GM12878 (cell line): Measurements from ENCODE around the gene DNMT3A. TPM values are rescaled to one million over a fixed set of nuclear protein-coding genes. Genes with fewer than 3 reads are reported as not detected.

Experiments used
- ATAC-seq: fragments of 200-7000 bp; cut with Tn5 transposase; 3 replicates; pipeline ENCODE4 v1.9.1; 2020; ENCODE audit warnings: mild to moderate bottlenecking, moderate library complexity
- BruUV-seq: library from RNA; stranded (reverse); fragments of 400-500 nt; replicated peaks from 2 replicates; lab custom pipeline; 2021; lab: Mats Ljungman, UMichigan
- CTCF ChIA-PET: fragments of 300-600 bp; sonication (Branson Sonifier 250); formaldehyde crosslinking; extraction: SDS; loops from one replicate; lab custom pipeline; 2021; ENCODE audit warnings: inconsistent platforms; lab: Yijun Ruan, JAX
- POLR2A ChIA-PET: fragments of 350-600 bp; formaldehyde crosslinking; extraction: SDS; loops from one replicate; lab custom pipeline; 2021; ENCODE audit warnings: inconsistent platforms; lab: Charles Lee
- RAD21 ChIA-PET: fragments of 300-600 bp; sonication (Branson Sonifier 250); formaldehyde crosslinking; loops from one replicate; lab custom pipeline; 2023; ENCODE audit warnings: antibody characterized with exemption; ENCODE audit not compliant: unreplicated experiment; lab: Charles Lee
- SMC1A ChIA-PET: fragments of 300-600 bp; sonication (Branson Sonifier 250); formaldehyde crosslinking; loops from one replicate; lab custom pipeline; 2023; ENCODE audit not compliant: unreplicated experiment, uncharacterized antibody; lab: Charles Lee
- DNase-seq: peaks from one replicate; pipeline ENCODE4 v3.0.0-alpha.2; 2011; ENCODE audit warnings: low read depth, low spot score
- FAIRE-seq: peaks from 3 replicates; lab custom pipeline; 2011; peaks lifted over from hg19 to GRCh38; lab: Jason Lieb, UNC
- H2AFZ ChIP-seq: 2 replicates; pipeline ENCODE4 v1.6.0; 2011; ENCODE audit warnings: low read depth, low read length, control low read depth; ENCODE audit not compliant: control insufficient read depth
- H3K27ac ChIP-seq: 2 replicates; pipeline ENCODE4 v1.5.1; 2011; ENCODE audit warnings: control low read depth; ENCODE audit not compliant: control insufficient read depth, insufficient read depth
- H3K27me3 ChIP-seq, 2 experiments: replicated peaks in 1 of 2; 2 replicates each; pipeline versions ENCODE4 v1.6.0 to v1.6.1; 2011; ENCODE audit warnings: low read length in 1 of 2; ENCODE audit not compliant: control insufficient read depth in 2 of 2, insufficient read depth in 2 of 2
- H3K36me3 ChIP-seq, 2 experiments: 2 replicates each; pipeline ENCODE4 v1.5.1; 2011; ENCODE audit warnings: low read length in 1 of 2; ENCODE audit not compliant: control insufficient read depth in 2 of 2, insufficient read depth in 2 of 2
- H3K4me1 ChIP-seq: 2 replicates; pipeline ENCODE4 v1.6.1; 2011; ENCODE audit warnings: mild to moderate bottlenecking, low read length, moderate library complexity, mixed read lengths; ENCODE audit not compliant: control insufficient read depth, insufficient read depth
- H3K4me2 ChIP-seq: 2 replicates; pipeline ENCODE4 v1.6.0; 2011; ENCODE audit warnings: control low read depth; ENCODE audit not compliant: control insufficient read depth, insufficient read depth
- H3K4me3 ChIP-seq: fragments of 200-600 bp; sonication (generic); 2 replicates; pipeline ENCODE4 v1.5.1; 2016
- H3K79me2 ChIP-seq: 2 replicates; pipeline ENCODE4 v1.6.0; 2011; ENCODE audit warnings: low read length; ENCODE audit not compliant: control insufficient read depth, insufficient read depth
- H3K9ac ChIP-seq: 2 replicates; pipeline ENCODE4 v1.8.0; 2011; ENCODE audit warnings: low read length, control low read depth, mixed read lengths; ENCODE audit not compliant: control insufficient read depth, insufficient read depth
- H3K9me3 ChIP-seq: replicated peaks from 3 replicates; pipeline ENCODE4 v1.5.1; 2011; ENCODE audit warnings: mild to moderate bottlenecking, low read length; ENCODE audit not compliant: control insufficient read depth, insufficient read depth
- H4K20me1 ChIP-seq: 2 replicates; pipeline ENCODE4 v1.6.0; 2011; ENCODE audit not compliant: control insufficient read depth, insufficient read depth
- BHLHE40 ChIP-seq, 2 experiments: fragments of 450-650 bp in 1 of 2; IDR thresholded peaks; 2 replicates each; pipeline ENCODE4 v1.6.1; 2011 to 2017; ENCODE audit warnings: low read depth in 2 of 2, borderline replicate concordance in 1 of 2, improper control_type of control experiment in 1 of 2, low read length in 1 of 2, mild to moderate bottlenecking in 1 of 2
- CBFB ChIP-seq: IDR thresholded peaks from 2 replicates; pipeline ENCODE4 v1.6.1; 2016; ENCODE audit warnings: antibody characterized with exemption, low read depth
- CBX3 ChIP-seq: fragments of 200-600 bp; sonication (generic); IDR thresholded peaks from 2 replicates; pipeline ENCODE4 v1.6.1; 2016; ENCODE audit warnings: low read depth, borderline replicate concordance
- CBX5 ChIP-seq: sonication (generic); IDR thresholded peaks from 2 replicates; pipeline ENCODE4 v1.6.1; 2016; ENCODE audit warnings: low read depth, moderate library complexity, mild to moderate bottlenecking, inconsistent platforms
- CHD1 ChIP-seq: IDR thresholded peaks from 2 replicates; pipeline ENCODE4 v1.6.1; 2012; ENCODE audit warnings: low read depth, low read length, improper control_type of control experiment
- DPF2 ChIP-seq: fragments of 450-650 bp; IDR thresholded peaks from 2 replicates; pipeline ENCODE4 v1.6.1; 2017; ENCODE audit warnings: mild to moderate bottlenecking
- EED ChIP-seq: sonication (generic); IDR thresholded peaks from 2 replicates; pipeline ENCODE4 v1.6.1; 2016; ENCODE audit warnings: antibody characterized with exemption, low read depth
- EZH2 ChIP-seq: IDR thresholded peaks from 2 replicates; pipeline ENCODE4 v1.6.1; 2012; ENCODE audit warnings: low read depth, mild to moderate bottlenecking, control low read depth, inconsistent platforms, low read length, borderline replicate concordance; ENCODE audit not compliant: control insufficient read depth
- IKZF1 ChIP-seq: fragments of 450-650 bp; conservative IDR thresholded peaks from 2 replicates; pipeline ENCODE4 v1.6.1; 2017; ENCODE audit warnings: antibody characterized with exemption, mild to moderate bottlenecking
- JUND ChIP-seq: IDR thresholded peaks from 2 replicates; pipeline ENCODE4 v1.6.1; 2012; ENCODE audit warnings: low read depth, mild to moderate bottlenecking, low read length, improper control_type of control experiment, moderate library complexity
- LARP7 ChIP-seq: fragments of 450-650 bp; IDR thresholded peaks from 2 replicates; pipeline ENCODE4 v1.6.1; 2017; ENCODE audit warnings: mild to moderate bottlenecking
- MEF2A ChIP-seq: IDR thresholded peaks from 2 replicates; pipeline ENCODE4 v1.6.1; 2011; ENCODE audit warnings: low read depth, mild to moderate bottlenecking, low read length, moderate library complexity; ENCODE audit not compliant: insufficient read depth
- MEF2B ChIP-seq: fragments of 450-650 bp; IDR thresholded peaks from 2 replicates; pipeline ENCODE4 v1.6.1; 2018; ENCODE audit warnings: mild to moderate bottlenecking, moderate library complexity; ENCODE audit not compliant: partially characterized antibody, poor library complexity, severe bottlenecking
- NR2C2 ChIP-seq: IDR thresholded peaks from 2 replicates; pipeline ENCODE4 v1.6.1; 2011; ENCODE audit warnings: borderline replicate concordance, low read depth; ENCODE audit not compliant: control insufficient read depth, insufficient read length
- PAX8 ChIP-seq: fragments of 450-650 bp; IDR thresholded peaks from 2 replicates; pipeline ENCODE4 v1.6.1; 2017; ENCODE audit warnings: mild to moderate bottlenecking, moderate library complexity
- POLR2AphosphoS5 ChIP-seq: IDR thresholded peaks from 2 replicates; pipeline ENCODE4 v1.6.1; 2011; ENCODE audit warnings: mild to moderate bottlenecking, low read length, inconsistent platforms
- RB1 ChIP-seq: fragments of 450-650 bp; formaldehyde crosslinking; IDR thresholded peaks from 2 replicates; pipeline ENCODE4 v1.6.1; 2017; ENCODE audit warnings: mild to moderate bottlenecking, borderline replicate concordance
- SMC3 ChIP-seq: IDR thresholded peaks from 2 replicates; pipeline ENCODE4 v1.6.1; 2011; ENCODE audit warnings: low read length, improper control_type of control experiment, borderline replicate concordance
- SP1 ChIP-seq: IDR thresholded peaks from one replicate; pipeline ENCODE4 v1.6.1; 2011; ENCODE audit warnings: low read depth, low read length
- SPI1 ChIP-seq: IDR thresholded peaks from 2 replicates; pipeline ENCODE4 v1.6.1; 2011; ENCODE audit warnings: low read depth, mild to moderate bottlenecking, low read length, moderate library complexity, borderline replicate concordance; ENCODE audit not compliant: insufficient read depth
- STAT1 ChIP-seq: fragments of 450-650 bp; conservative IDR thresholded peaks from 2 replicates; pipeline ENCODE4 v1.6.1; 2014; ENCODE audit warnings: antibody characterized with exemption, mild to moderate bottlenecking
- WRNIP1 ChIP-seq: IDR thresholded peaks from 2 replicates; pipeline ENCODE4 v1.6.1; 2011; ENCODE audit warnings: low read depth, low read length, improper control_type of control experiment, borderline replicate concordance
- ZNF207 ChIP-seq: fragments of 450-650 bp; IDR thresholded peaks from 2 replicates; pipeline ENCODE4 v1.6.1; 2014; ENCODE audit warnings: antibody characterized with exemption, mild to moderate bottlenecking, borderline replicate concordance
- WGBS: methylation state at CpG from one replicate; pipeline ENCODE4 v1.1.6; 2016; ENCODE audit warnings: low lambda C conversion rate; ENCODE audit not compliant: insufficient replicate concordance, insufficient coverage; ENCODE audit errors: missing lambda C conversion rate; 5-methylcytosine and 5-hydroxymethylcytosine counted together
- in situ Hi-C: fragments of 300-500 bp; cut with MboI; formaldehyde crosslinking; loops from 9 replicates; pipeline ENCODE4 v1.14.3; 2018; ENCODE audit warnings: mixed read lengths
- intact Hi-C: fragments of 100-400 bp; cut with micrococcal nuclease; formaldehyde crosslinking; loops from one replicate; pipeline ENCODE4 v1.14.2; 2022; ENCODE audit not compliant: unreplicated experiment
- polyA plus RNA-seq, 11 experiments: library from polyadenylated mRNA; depleted of rRNA in 4 of 11; unstranded in 6 of 11; stranded (reverse) in 5 of 11; fragments of >200 nt; fragmentation: Nextera tagmentation in 4 of 11; fragmentation: Illumina TruSeq in 1 of 11; extraction: Ambion mirVana in 4 of 11; extraction: Trizol in 1 of 11; gene quantifications; 1 replicate in 1 of 11; 2 replicates in 10 of 11; pipeline versions ENCODE4 v1.2.1 to v1.2.3, GENCODE V29; 2011 to 2016; ENCODE audit warnings: inconsistent platforms in 2 of 11, missing spikeins in 2 of 11, low read depth in 1 of 11
- total RNA-seq, 4 experiments: library from RNA; depleted of rRNA in 3 of 4; stranded (reverse); fragments of >200 nt in 3 of 4; fragmentation: Illumina TruSeq in 1 of 4; extraction: Trizol in 1 of 4; gene quantifications; 2 replicates each; pipeline versions ENCODE4 v1.2.1 to v1.2.3, GENCODE V29; 2013 to 2021
- TF ChIP-seq, protein P1 (sequence below): fragments of 450-650 bp; IDR thresholded peaks from 2 replicates; pipeline ENCODE4 v1.6.1; 2014; ENCODE audit warnings: mild to moderate bottlenecking
- TF ChIP-seq, protein P2 (sequence below): IDR thresholded peaks from 2 replicates; pipeline ENCODE4 v1.6.1; 2011; ENCODE audit warnings: borderline replicate concordance, low read depth, mild to moderate bottlenecking, moderate library complexity, mixed read lengths, low read length; ENCODE audit not compliant: insufficient read depth; ENCODE audit errors: extremely low read length

Gene DNMT3A
- total and polyA plus RNA-seq, 10 of the 15 experiments (the other 5 are each of a cell fraction or from before 2014, with no cell fraction given): 7.4 to 51.6 (median 17.4) TPM

DNA sequence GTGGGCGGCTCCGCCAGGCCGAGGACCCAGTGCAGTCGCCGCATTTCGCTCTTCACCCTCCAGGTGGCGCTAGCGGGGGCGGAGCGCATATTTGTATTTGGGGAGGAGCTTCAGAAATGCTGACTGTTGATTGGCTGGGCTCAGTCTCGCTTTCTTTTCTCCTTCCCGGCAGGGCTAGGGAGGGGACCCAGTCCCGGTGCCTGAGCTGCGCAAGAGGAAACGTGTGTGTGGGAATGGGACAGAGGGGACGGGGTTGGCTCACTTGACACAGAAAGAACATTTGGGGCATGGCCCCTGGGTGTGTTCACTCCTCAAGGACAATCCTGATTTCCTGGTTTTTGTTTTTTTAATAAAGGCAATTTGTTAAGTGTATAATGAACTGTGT, 20.3 kb upstream of the DNMT3A start:
- peak; percentile 88 for DNase-seq
- BruUV-seq: no TSS peak
- ChIA-PET SMC1A (interaction anchor here (0.8 to 3.1 kb wide), 35 partner anchors 8 to 240 kb away, joined by 3 to 39 read pairs (median 5); partner anchors contain the start of gene DNMT3A), CTCF (interaction anchor here (0.7 to 8.6 kb wide), 56 partner anchors 9 to 434 kb away, joined by 3 to 126 read pairs (median 5); partner anchors contain the start of genes DNMT3A, DTNB and POMC), POLR2A (interaction anchor here (0.7 to 3.2 kb wide), 32 partner anchors 9 to 569 kb away, joined by 3 to 40 read pairs (median 5); no protein-coding TSS in a partner anchor), RAD21 (interaction anchor here (0.8 to 2.6 kb wide), 31 partner anchors 9 to 387 kb away, joined by 3 to 59 read pairs (median 6); no protein-coding TSS in a partner anchor)
- no peaks in the 10 kb centered on the region for H4K20me1 ChIP-seq
- no peaks in the 10 kb centered on the region for H3K9me3 ChIP-seq
- peak; percentile 99 for FAIRE-seq
- 3% methylated on average over 16 of the region's 16 CpGs for WGBS
- H3K27me3 ChIP-seq: no peaks in the 10 kb centered on the region
- H3K4me2 ChIP-seq: peak overlapping the region; percentile 97
- in situ Hi-C loops (no loop called here), intact Hi-C loops (loop anchor here (1.0 to 2.0 kb wide), 5 partner anchors 15 to 205 kb away; no protein-coding TSS in a partner anchor)
- H3K79me2 ChIP-seq: no peaks in the 10 kb centered on the region
- H3K4me3 ChIP-seq: peak overlapping the region; percentile 72
- H3K9ac ChIP-seq: peak overlapping the region; percentile 69
- H3K27ac ChIP-seq: peak overlapping the region; percentile 84
- peaks cover 13% of the 10 kb centered on the region for H3K4me1 ChIP-seq
- H2AFZ ChIP-seq: peak overlapping the region; percentile 75; the same call in 1 of the 2 replicates
- no peaks in the 10 kb centered on the region for H3K36me3 ChIP-seq
- ATAC-seq: peak; percentile 92
- TF ChIP-seq BHLHE40 (IDR thresholded peaks at IDR 0.05; ENCODE audit: borderline replicate concordance in 1 of 2, low read depth in 2 of 2, low read length in 1 of 2) (peak; percentile 27 to 67; a peak in 2 of 4 replicates), IKZF1 (no peak), RB1 (no peak), CBX5 (peak; percentile 25; the same call in 1 of the 2 replicates), NR2C2 (no peak), LARP7 (no peak), WRNIP1 (no peak), CHD1 (no peak), JUND (no peak), EZH2 (no peak), DPF2 (no peak), CBX3 (no peak), ZNF207 (0 out of 2 replicates have a peak, but pooled peaks have one; percentile 41), PAX8 (no peak), MEF2A (no peak), MEF2B (no peak), EED (peak; percentile 14; the same call in 1 of the 2 replicates), POLR2AphosphoS5 (peak; percentile 97), CBFB (0 out of 2 replicates have a peak, but pooled peaks have one; percentile 48), SPI1 (no peak), SMC3 (peak; percentile 67), SP1 (peak; percentile 88), STAT1 (no peak)
- TF ChIP-seq, protein P1, sequence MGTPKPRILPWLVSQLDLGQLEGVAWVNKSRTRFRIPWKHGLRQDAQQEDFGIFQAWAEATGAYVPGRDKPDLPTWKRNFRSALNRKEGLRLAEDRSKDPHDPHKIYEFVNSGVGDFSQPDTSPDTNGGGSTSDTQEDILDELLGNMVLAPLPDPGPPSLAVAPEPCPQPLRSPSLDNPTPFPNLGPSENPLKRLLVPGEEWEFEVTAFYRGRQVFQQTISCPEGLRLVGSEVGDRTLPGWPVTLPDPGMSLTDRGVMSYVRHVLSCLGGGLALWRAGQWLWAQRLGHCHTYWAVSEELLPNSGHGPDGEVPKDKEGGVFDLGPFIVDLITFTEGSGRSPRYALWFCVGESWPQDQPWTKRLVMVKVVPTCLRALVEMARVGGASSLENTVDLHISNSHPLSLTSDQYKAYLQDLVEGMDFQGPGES: no peak
- TF ChIP-seq, protein P2, sequence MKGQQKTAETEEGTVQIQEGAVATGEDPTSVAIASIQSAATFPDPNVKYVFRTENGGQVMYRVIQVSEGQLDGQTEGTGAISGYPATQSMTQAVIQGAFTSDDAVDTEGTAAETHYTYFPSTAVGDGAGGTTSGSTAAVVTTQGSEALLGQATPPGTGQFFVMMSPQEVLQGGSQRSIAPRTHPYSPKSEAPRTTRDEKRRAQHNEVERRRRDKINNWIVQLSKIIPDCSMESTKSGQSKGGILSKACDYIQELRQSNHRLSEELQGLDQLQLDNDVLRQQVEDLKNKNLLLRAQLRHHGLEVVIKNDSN: no peak
